Activated effector memory CD4-positive, alpha-beta T cell treated with anti-CD3 and anti-CD28 coated beads, Interleukin-2, amount 50 U/mL, for 16 hours (primary cell): ENCODE data around the gene PGLYRP1.

Source experiments
- DNase-seq: peaks from one replicate; pipeline ENCODE4 v3.0.0-alpha.2; 2020

Gene PGLYRP1

GRCh38 chr19:46022431-46023310 lies at the start of gene PGLYRP1:
TSS of gene PGLYRP1 (minus strand) at chr19:46023053. CDS start at chr19:46023021, 32 bp downstream.
- DNase-seq: no peak

GRCh38 chr19:46069806-46070341 lies 47.0 kb upstream of the PGLYRP1 start:
- DNase-seq: no peak

- no peak for DNase-seq
These were observed 45.7 kb upstream of the PGLYRP1 start for GRCh38 chr19:46068345-46069258.

- no peak for DNase-seq
These were observed 44.8 kb upstream of the PGLYRP1 start for GRCh38 chr19:46067691-46068090.

- DNase-seq: no peak
These were observed 43.6 kb upstream of the PGLYRP1 start for GRCh38 chr19:46066471-46066870.

GRCh38 chr19:46065486-46066071 lies 42.7 kb upstream of the PGLYRP1 start:
- DNase-seq: no peak

GRCh38 chr19:46063201-46063600 lies 40.3 kb upstream of the PGLYRP1 start:
- no peak for DNase-seq

GRCh38 chr19:46060012-46060411 lies 37.2 kb upstream of the PGLYRP1 start:
- no peak for DNase-seq

GRCh38 chr19:46058778-46059177 lies 35.9 kb upstream of the PGLYRP1 start:
- no peak for DNase-seq

- no peak for DNase-seq
These were observed 33.7 kb upstream of the PGLYRP1 start for GRCh38 chr19:46056536-46056935.

GRCh38 chr19:46052896-46053295 lies 30.0 kb upstream of the PGLYRP1 start:
- DNase-seq: no peak

GRCh38 chr19:46049597-46049996 lies 26.7 kb upstream of the PGLYRP1 start:
- no peak for DNase-seq

- DNase-seq: no peak
These were observed 20.7 kb upstream of the PGLYRP1 start for GRCh38 chr19:46043519-46043918.

GRCh38 chr19:46042252-46042883 lies 19.5 kb upstream of the PGLYRP1 start:
- no peak for DNase-seq

GRCh38 chr19:46040952-46041500 lies 18.2 kb upstream of the PGLYRP1 start, which contains the start of gene IGFL4:
TSS of gene IGFL4 (minus strand) at chr19:46041002. CDS start at chr19:46040962, 40 bp downstream.
- no peak for DNase-seq

GRCh38 chr19:46040125-46040524 lies 17.3 kb upstream of the PGLYRP1 start:
- DNase-seq: no peak

GRCh38 chr19:46036744-46037128 lies 13.9 kb upstream of the PGLYRP1 start:
- no peak for DNase-seq

- DNase-seq: no peak
These were observed 13.3 kb upstream of the PGLYRP1 start for GRCh38 chr19:46035986-46036743.

- no peak for DNase-seq
These were observed 12.7 kb upstream of the PGLYRP1 start for GRCh38 chr19:46035546-46035945.

GRCh38 chr19:46033401-46033800 lies 10.5 kb upstream of the PGLYRP1 start:
- DNase-seq: no peak

GRCh38 chr19:46032597-46033025 lies 9.8 kb upstream of the PGLYRP1 start:
- no peak for DNase-seq
